T-helper 2 cell treated with Interferon-gamma antibody and Interleukin-4, amounts not matched to agents 5 μg/mL and 100 μg/mL, for 36 hours (primary cell): ENCODE data around the gene PAEP.

ENCODE experiments used
- DNase-seq: peaks from one replicate; pipeline ENCODE4 v3.0.0; 2021; ENCODE audit warnings: low spot score
- H3K27ac Mint-ChIP-seq: one replicate; pipeline ENCODE4 v1.8.0; 2021; ENCODE audit warnings: mild to moderate bottlenecking, mixed read lengths
- H3K27me3 Mint-ChIP-seq: one replicate; pipeline ENCODE4 v1.8.0; 2021; ENCODE audit warnings: low read depth, mixed read lengths
- H3K36me3 Mint-ChIP-seq: one replicate; pipeline ENCODE4 v1.8.0; 2021; ENCODE audit warnings: low read depth, mixed read lengths
- H3K4me1 Mint-ChIP-seq: one replicate; pipeline ENCODE4 v1.8.0; 2021; ENCODE audit warnings: low read depth, mixed read lengths
- H3K4me3 Mint-ChIP-seq: one replicate; pipeline ENCODE4 v1.8.0; 2022; ENCODE audit warnings: mild to moderate bottlenecking, moderate library complexity, mixed read lengths
- H3K9me3 Mint-ChIP-seq: one replicate; pipeline ENCODE4 v1.8.0; 2021; ENCODE audit warnings: mixed read lengths

PAEP gene

GRCh38 chr9:135612437-135612836 is 50.9 kb downstream of the PAEP start:
- Mint-ChIP-seq H3K36me3 (no peaks in the 10 kb centered on the region), H3K27ac (no peak overlapping the region), H3K4me1 (no peaks in the 10 kb centered on the region), H3K9me3 (no peaks in the 10 kb centered on the region), H3K27me3 (no peaks in the 10 kb centered on the region), H3K4me3 (no peak overlapping the region)
- no peak for DNase-seq

GRCh38 chr9:135612981-135613910 is 51.7 kb downstream of the PAEP start:
- Mint-ChIP-seq H3K4me3 (no peak overlapping the region), H3K36me3 (no peaks in the 10 kb centered on the region), H3K27me3 (no peaks in the 10 kb centered on the region), H3K4me1 (no peaks in the 10 kb centered on the region), H3K9me3 (no peaks in the 10 kb centered on the region), H3K27ac (no peak overlapping the region)
- DNase-seq, result no peak

- H3K27me3 Mint-ChIP-seq, result no peaks in the 10 kb centered on the region
- no peak overlapping the region for H3K4me3 Mint-ChIP-seq
- no peaks in the 10 kb centered on the region for H3K4me1 Mint-ChIP-seq
- H3K36me3 Mint-ChIP-seq, result no peaks in the 10 kb centered on the region
- no peak for DNase-seq
- H3K27ac Mint-ChIP-seq, result no peak overlapping the region
- H3K9me3 Mint-ChIP-seq, result no peaks in the 10 kb centered on the region
Observed at GRCh38 chr9:135613946-135614805, 52.6 kb downstream of the PAEP start.

GRCh38 chr9:135614821-135615665 is 53.5 kb downstream of the PAEP start:
- no peaks in the 10 kb centered on the region for H3K36me3 Mint-ChIP-seq
- H3K4me3 Mint-ChIP-seq, result no peak overlapping the region
- no peaks in the 10 kb centered on the region for H3K27me3 Mint-ChIP-seq
- H3K9me3 Mint-ChIP-seq, result no peaks in the 10 kb centered on the region
- H3K27ac Mint-ChIP-seq, result no peak overlapping the region
- H3K4me1 Mint-ChIP-seq, result no peaks in the 10 kb centered on the region
- DNase-seq, result no peak

GRCh38 chr9:135615666-135616618 is 54.4 kb downstream of the PAEP start:
- Mint-ChIP-seq H3K4me3 (no peak overlapping the region), H3K27ac (no peak overlapping the region), H3K27me3 (no peaks in the 10 kb centered on the region), H3K4me1 (no peaks in the 10 kb centered on the region), H3K36me3 (no peaks in the 10 kb centered on the region), H3K9me3 (no peaks in the 10 kb centered on the region)
- DNase-seq, result no peak
